Skeletal muscle tissue (tissue), 4 donors: ENCODE data around the gene FGF18. TPM values are rescaled to one million over a fixed set of nuclear protein-coding genes. Genes with fewer than 3 reads are reported as not detected.

Source experiments
- H3K27ac ChIP-seq: one replicate; pipeline ENCODE4 v1.7.0; 2013; ENCODE audit warnings: mild to moderate bottlenecking, low read depth, low read length, inconsistent platforms
- H3K27me3 ChIP-seq, 3 donors: one replicate each; pipeline ENCODE4 v1.7.0; 2013; ENCODE audit warnings: low read length in 3 of 3; ENCODE audit not compliant: control insufficient read depth in 3 of 3, insufficient read depth in 3 of 3
- H3K36me3 ChIP-seq, 3 donors: one replicate each; pipeline ENCODE4 v1.7.0; 2013; ENCODE audit warnings: low read length in 3 of 3; ENCODE audit not compliant: control insufficient read depth in 3 of 3, insufficient read depth in 3 of 3
- H3K4me1 ChIP-seq, 3 donors: one replicate each; pipeline ENCODE4 v1.7.0; 2013; ENCODE audit warnings: low read length in 3 of 3, mild to moderate bottlenecking in 3 of 3; ENCODE audit not compliant: control insufficient read depth in 3 of 3, insufficient read depth in 3 of 3
- H3K4me3 ChIP-seq, 3 donors: one replicate each; pipeline ENCODE4 v1.7.0; 2013; ENCODE audit warnings: low read length in 3 of 3
- H3K9ac ChIP-seq, 3 donors: one replicate each; pipeline ENCODE4 v1.7.0; 2013; ENCODE audit warnings: low read length in 3 of 3, mild to moderate bottlenecking in 3 of 3, moderate library complexity in 2 of 3, low read depth in 1 of 3
- H3K9me3 ChIP-seq, 3 donors: one replicate each; pipeline ENCODE4 v1.7.0; 2013; ENCODE audit warnings: low read length in 3 of 3; ENCODE audit not compliant: control insufficient read depth in 3 of 3
- total RNA-seq: library from RNA; depleted of rRNA; stranded (reverse); fragments of >200 nt; gene quantifications from one replicate; pipeline ENCODE4 v1.2.3, GENCODE V29; 2014
- donor health status: Osteomylitis.

Gene FGF18
- total RNA-seq, 1 donor from 2014 or later: 3.1 TPM

DNA sequence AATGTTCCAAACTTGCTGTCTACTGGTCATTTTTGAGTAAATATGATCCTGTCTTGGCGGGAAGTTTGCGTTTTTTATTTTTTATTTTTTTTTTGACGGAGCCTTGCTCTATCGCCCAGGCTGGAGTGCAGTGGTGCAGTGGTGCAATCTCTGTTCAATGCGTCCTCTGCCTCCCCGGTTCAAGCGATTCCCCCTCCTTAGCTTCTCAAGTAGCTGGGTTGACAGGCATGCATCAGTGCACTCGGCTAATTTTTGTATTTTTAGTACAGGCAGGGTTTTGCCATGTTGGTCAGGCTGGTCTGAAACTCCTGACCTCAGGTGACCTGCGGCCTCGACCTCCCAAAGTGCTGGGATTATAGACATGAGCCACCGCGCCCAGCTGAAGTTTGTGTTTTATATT lies 45.4 kb downstream of the FGF18 start:
- Histone ChIP-seq H3K27me3 (peaks cover 0 to 3% (median 0%) of the 10 kb centered on the region in 3 donors), H3K4me3 (no peak overlapping the region), H3K4me1 (no peaks in the 10 kb centered on the region), H3K36me3 (no peaks in the 10 kb centered on the region), H3K9me3 (no peaks in the 10 kb centered on the region), H3K9ac (no peak overlapping the region), H3K27ac (no peak overlapping the region)

DNA sequence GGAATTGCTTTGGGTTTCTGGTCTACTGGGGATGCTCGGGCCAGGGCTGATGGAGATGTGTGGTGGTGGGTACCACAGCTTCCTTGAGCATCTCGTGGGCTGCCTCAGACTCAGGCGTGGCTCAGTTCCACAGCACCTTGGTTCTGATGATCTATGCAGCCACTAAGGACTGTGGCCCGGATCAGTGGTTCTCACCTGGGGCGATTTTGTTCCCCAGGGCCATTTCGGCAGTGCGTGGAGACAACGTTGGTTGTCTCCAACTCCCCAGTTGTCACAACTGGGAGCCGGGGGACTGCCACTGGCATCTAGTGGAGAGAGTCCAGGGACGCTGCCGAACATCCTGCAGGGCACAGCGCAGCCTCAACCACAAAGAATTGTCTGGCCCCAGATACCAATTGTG lies 47.7 kb downstream of the FGF18 start:
- Histone ChIP-seq H3K36me3 (no peaks in the 10 kb centered on the region), H3K4me1 (no peaks in the 10 kb centered on the region), H3K9me3 (no peaks in the 10 kb centered on the region), H3K27me3 (peaks cover 0 to 2% (median 0%) of the 10 kb centered on the region in 3 donors), H3K9ac (no peak overlapping the region), H3K4me3 (no peak overlapping the region), H3K27ac (no peak overlapping the region)

DNA sequence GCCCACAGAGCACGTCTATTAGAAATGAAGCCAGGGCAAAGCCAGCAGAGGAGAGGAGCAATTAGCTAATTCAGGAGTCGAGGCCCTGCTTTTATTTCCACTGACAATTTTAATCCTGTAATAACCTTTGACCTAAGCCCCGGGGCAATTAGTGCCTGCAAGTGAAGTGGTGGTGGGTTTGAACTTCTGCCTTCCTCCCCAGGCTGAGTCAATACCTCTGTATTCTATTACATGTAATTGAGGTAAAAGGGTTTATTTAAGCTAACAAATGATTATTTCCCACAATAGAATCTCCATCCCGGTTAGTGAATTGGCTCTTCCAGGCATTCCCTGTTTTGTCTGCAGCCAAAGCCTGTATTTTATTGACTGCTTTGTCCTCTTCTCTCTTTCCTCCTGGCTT lies 49.9 kb downstream of the FGF18 start:
- Histone ChIP-seq H3K9ac (no peak overlapping the region), H3K4me3 (no peak overlapping the region), H3K9me3 (no peaks in the 10 kb centered on the region), H3K27ac (no peak overlapping the region), H3K4me1 (no peaks in the 10 kb centered on the region), H3K36me3 (no peaks in the 10 kb centered on the region), H3K27me3 (peaks cover 0 to 2% (median 0%) of the 10 kb centered on the region in 3 donors)

DNA sequence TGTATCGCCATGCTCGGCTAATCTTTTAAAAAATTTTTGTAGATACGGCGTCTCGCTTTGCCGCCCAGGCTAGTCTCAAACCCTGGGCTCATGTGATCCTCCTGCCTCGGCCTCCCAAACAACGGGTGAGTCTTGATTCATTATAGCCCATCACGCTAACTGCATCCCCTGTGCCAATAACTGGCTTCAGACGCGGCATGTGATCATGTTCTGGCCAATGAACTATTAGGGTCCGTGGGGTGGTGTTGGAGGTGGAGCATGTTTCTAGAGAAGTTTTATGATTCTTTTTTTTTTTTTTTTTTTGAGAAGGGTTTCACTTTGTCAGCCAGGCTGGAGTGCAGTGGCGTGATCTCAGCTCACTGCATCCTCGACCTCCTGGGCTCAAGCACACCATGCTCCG lies 51.0 kb downstream of the FGF18 start:
- Histone ChIP-seq H3K4me3 (no peak overlapping the region), H3K9me3 (no peaks in the 10 kb centered on the region), H3K36me3 (no peaks in the 10 kb centered on the region), H3K27ac (no peak overlapping the region), H3K9ac (no peak overlapping the region), H3K27me3 (peaks cover 0 to 2% (median 0%) of the 10 kb centered on the region in 3 donors), H3K4me1 (no peaks in the 10 kb centered on the region)

DNA sequence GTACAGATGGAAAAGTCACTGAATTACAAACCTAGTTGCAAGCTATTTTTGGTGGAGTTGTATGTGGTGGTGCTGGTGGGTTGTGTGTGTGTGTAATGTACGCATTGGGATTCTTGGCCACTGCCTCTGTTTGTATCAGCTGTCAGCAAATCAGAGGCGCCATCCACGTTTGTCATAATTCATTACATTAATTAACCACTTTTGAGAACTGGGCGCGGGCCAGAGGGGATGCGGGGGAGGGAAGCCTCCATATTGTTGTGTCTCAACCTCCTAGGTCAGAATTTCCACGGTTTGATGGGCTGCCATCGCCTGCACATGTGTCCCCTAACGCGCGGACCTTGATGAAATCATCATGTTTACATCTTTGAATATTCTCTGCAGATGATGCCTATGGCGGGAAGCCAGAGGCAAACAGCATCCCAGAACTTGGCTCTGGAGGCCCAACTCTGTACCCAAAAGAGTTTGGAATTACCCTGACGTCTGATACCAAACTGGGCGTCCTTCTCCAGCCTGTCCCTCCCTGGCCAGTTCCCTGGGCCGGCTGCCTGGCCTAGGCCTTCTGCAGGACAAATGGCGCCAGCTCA lies 54.9 kb downstream of the FGF18 start:
- H3K9me3 ChIP-seq: no peaks in the 10 kb centered on the region
- no peak overlapping the region for H3K4me3 ChIP-seq
- H3K27me3 ChIP-seq: no peaks in the 10 kb centered on the region
- H3K36me3 ChIP-seq: no peaks in the 10 kb centered on the region
- no peaks in the 10 kb centered on the region for H3K4me1 ChIP-seq
- H3K27ac ChIP-seq: no peak overlapping the region
- no peak overlapping the region for H3K9ac ChIP-seq

DNA sequence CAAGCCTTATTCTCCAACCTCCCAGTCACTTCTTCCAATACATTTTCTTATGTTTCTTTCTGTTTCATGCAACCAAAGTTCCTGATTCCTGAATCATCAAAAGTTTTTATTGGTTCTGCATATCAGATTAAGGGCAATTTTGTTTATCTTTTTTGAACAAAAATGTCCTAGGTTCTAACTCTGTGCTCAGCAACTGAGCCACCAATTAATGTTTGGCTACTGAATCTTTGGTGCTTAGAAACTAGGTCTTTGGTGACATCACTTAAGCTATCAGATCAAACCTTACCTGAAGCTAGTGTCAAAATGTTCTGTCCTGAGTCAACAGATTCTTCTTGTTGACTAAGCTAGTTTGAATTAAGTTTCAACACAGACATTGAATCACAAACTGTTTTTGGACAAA lies 56.1 kb downstream of the FGF18 start:
- H3K4me1 ChIP-seq: peaks cover 0 to 7% (median 0%) of the 10 kb centered on the region in 3 donors
- H3K36me3 ChIP-seq: no peaks in the 10 kb centered on the region
- H3K4me3 ChIP-seq: no peak overlapping the region
- no peaks in the 10 kb centered on the region for H3K27me3 ChIP-seq
- no peak overlapping the region for H3K27ac ChIP-seq
- H3K9me3 ChIP-seq: no peaks in the 10 kb centered on the region
- H3K9ac ChIP-seq: no peak overlapping the region

DNA sequence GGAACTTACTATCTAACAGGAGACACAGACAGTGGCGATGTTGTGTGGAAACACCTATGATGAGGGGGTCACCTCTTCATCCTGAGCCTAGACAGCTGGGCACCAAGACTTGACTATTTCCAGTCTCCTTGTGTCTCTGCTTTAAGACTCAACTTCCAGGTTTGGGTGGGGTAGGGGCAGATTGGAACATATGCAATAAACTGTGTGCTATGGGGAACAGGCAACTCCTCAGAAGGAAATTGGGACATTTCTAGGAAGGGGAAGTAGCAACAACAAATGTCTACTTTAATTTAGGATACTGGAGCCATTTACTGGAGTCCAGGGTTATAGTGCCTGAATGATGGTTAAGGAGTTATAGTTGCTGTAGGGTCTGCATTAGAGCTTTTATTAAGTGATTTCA lies 57.3 kb downstream of the FGF18 start:
- no peak overlapping the region for H3K4me3 ChIP-seq
- no peaks in the 10 kb centered on the region for H3K36me3 ChIP-seq
- peaks cover 0 to 7% (median 0%) of the 10 kb centered on the region in 3 donors for H3K4me1 ChIP-seq
- no peaks in the 10 kb centered on the region for H3K27me3 ChIP-seq
- H3K9ac ChIP-seq: no peak overlapping the region
- no peak overlapping the region for H3K27ac ChIP-seq
- H3K9me3 ChIP-seq: no peaks in the 10 kb centered on the region

DNA sequence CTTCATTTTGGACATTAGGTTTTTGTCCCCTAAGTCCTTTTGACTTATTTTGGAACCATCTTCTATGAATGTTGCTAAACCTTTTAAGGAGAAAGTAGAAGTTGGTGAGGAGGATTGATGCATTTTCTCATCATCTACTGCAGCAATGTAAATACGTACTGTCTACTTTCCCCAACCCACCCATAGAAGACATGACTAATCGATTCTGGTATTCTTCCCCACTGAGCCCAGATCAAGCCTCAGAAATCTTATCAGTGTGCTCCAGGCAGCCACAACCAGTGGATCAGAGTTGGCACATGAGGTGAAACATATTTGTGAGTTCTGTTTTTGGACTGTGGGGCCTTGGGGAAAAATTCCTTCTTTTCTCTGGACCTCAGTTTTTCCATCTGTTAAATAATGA lies 57.7 kb downstream of the FGF18 start:
- Histone ChIP-seq H3K36me3 (no peaks in the 10 kb centered on the region), H3K9ac (no peak overlapping the region)

DNA sequence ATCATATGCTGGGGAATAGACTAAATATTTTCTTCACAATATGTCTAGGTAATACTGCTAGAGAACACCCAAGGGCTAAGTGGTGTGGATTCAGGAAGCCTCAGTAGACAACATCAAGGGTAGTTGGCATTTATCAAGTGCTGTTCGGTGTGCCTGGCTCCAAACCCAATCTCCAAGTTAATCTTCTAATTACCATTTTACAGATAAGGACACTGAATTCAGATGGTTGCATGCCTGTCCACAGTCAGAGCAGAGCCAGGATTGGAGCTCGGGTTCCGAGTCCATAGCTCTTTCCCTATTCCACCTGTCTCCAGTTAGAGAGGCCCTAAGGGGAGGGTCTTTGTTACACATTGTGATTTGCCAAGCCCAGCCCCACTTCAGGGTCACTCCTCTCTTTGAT lies 58.2 kb downstream of the FGF18 start:
- Histone ChIP-seq H3K9me3 (no peaks in the 10 kb centered on the region), H3K4me3 (no peak overlapping the region), H3K27ac (no peak overlapping the region), H3K36me3 (no peaks in the 10 kb centered on the region), H3K4me1 (peaks cover 0 to 13% (median 0%) of the 10 kb centered on the region in 3 donors), H3K27me3 (no peaks in the 10 kb centered on the region), H3K9ac (no peak overlapping the region)

More for the DNA sequence above, 57.7 kb downstream of the FGF18 start:
- H3K4me1 ChIP-seq: peaks cover 0 to 9% (median 0%) of the 10 kb centered on the region in 3 donors
- no peak overlapping the region for H3K27ac ChIP-seq
- no peaks in the 10 kb centered on the region for H3K9me3 ChIP-seq
- no peaks in the 10 kb centered on the region for H3K27me3 ChIP-seq
- H3K4me3 ChIP-seq: no peak overlapping the region

DNA sequence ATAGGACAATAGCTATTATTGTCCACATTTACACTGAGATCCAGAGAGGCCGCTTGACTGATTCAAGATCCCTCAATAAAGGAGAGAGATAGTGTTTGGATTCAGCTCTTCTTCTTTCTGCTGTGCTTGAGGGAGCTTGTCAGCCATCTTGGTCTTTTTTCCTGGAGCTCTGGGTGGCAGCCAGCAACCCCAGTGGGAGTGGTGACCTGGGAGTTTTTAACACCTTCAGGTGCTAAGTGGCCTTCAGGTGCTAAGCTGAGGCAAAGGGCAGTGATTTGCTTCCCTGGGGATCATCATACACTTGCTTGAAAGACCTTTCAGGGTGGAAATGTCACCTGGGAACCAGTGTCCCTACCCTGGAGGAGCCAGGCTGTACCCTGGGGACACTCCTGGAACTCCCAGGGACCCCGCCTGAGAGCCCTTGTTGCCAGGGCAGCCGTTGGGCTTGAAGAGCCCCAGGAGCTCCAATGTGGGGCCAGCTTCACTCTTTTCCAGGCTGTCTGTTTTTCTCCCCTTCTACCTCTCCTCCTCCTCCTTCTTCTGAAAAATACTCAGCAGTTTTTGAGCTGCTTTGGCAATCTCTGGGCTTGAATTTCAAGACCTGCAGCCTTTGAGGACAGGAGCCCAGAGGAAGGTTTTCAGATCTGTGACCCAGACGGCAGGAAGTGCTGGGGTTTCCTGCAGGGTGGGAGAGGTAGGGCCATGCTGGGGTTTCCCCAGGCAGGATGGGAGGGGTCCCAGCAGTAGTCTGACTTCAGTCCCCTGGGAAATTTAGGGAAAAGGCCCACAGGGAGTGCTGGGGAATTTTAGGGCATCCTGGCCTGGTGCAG lies 59.7 kb downstream of the FGF18 start:
- Histone ChIP-seq H3K4me3 (no peak overlapping the region), H3K27ac (no peak overlapping the region), H3K36me3 (no peaks in the 10 kb centered on the region)

More for the DNA sequence above, 59.7 kb downstream of the FGF18 start:
- peaks cover 6 to 20% (median 7%) of the 10 kb centered on the region in 3 donors for H3K4me1 ChIP-seq
- H3K27me3 ChIP-seq: no peaks in the 10 kb centered on the region
- no peaks in the 10 kb centered on the region for H3K9me3 ChIP-seq
- H3K9ac ChIP-seq: no peak overlapping the region
